ENCODE measurements around the gene EXD2. TPM values are rescaled to one million over a fixed set of nuclear protein-coding genes. Genes with fewer than 3 reads are reported as not detected.
"Not testable (repeated sequence)": the region's sequence is repeated elsewhere in the genome, so short reads cannot be mapped to it uniquely, and the experiment has no call there.

Gene EXD2
- total RNA-seq, 4 donors from 2014 or later, result 19.7 to 34.2 (median 28.0) TPM

- 96% methylated on average over 7 of the region's 7 CpGs for WGBS
- TF ChIP-seq POLR2AphosphoS5 (IDR thresholded peaks at IDR 0.05) (no peak), POLR2A (IDR thresholded peaks at IDR 0.05; ENCODE audit: low read depth) (no peak)
- Histone ChIP-seq H3K36me3 (peaks cover 0 to 31% (median 16%) of the 10 kb centered on the region in 4 donors), H3K27ac (replicated peaks in 1 of 4) (no peak overlapping the region), H3K27me3 (no peaks in the 10 kb centered on the region), H3K4me3 (no peak overlapping the region), H3K4me1 (peaks cover 0 to 4% (median 0%) of the 10 kb centered on the region in 4 donors), H3K9me3 (no peaks in the 10 kb centered on the region)
- intact Hi-C loops (cut with DNase I), result no loop called here
- no peak for DNase-seq (ENCODE audit: extremely low spot score)
These were observed 16.2 kb downstream of the EXD2 start for GRCh38 chr14:69207435-69208041.

- no peaks in the 10 kb centered on the region for H3K27me3 ChIP-seq
- WGBS, result 93% methylated on average over 5 of the region's 5 CpGs
- peaks cover 0 to 5% (median 3%) of the 10 kb centered on the region in 4 donors for H3K4me1 ChIP-seq
- no peak for DNase-seq (ENCODE audit: extremely low spot score)
- no peaks in the 10 kb centered on the region for H3K9me3 ChIP-seq
- no peak overlapping the region for H3K27ac ChIP-seq (replicated peaks in 1 of 4)
- H3K36me3 ChIP-seq, result peaks cover 0 to 34% (median 21%) of the 10 kb centered on the region in 4 donors
- TF ChIP-seq CTCF (IDR thresholded peaks at IDR 0.05), result no peak
- no peak for TF ChIP-seq POLR2AphosphoS5 (IDR thresholded peaks at IDR 0.05)
- TF ChIP-seq POLR2A (IDR thresholded peaks at IDR 0.05; ENCODE audit: low read depth), result no peak
- no peak for TF ChIP-seq EP300 (IDR thresholded peaks at IDR 0.05)
- intact Hi-C loops (cut with DNase I), result no loop called here
- H3K4me3 ChIP-seq, result no peak overlapping the region
These were observed 17.4 kb downstream of the EXD2 start for GRCh38 chr14:69208666-69209065.

GRCh38 chr14:69214393-69214792, 23.1 kb downstream of the EXD2 start:
- H3K9me3 ChIP-seq, result no peaks in the 10 kb centered on the region
- H3K4me3 ChIP-seq, result no peak overlapping the region
- TF ChIP-seq CTCF (IDR thresholded peaks at IDR 0.05), result no peak
- TF ChIP-seq POLR2AphosphoS5 (IDR thresholded peaks at IDR 0.05), result peak in 1 of 2 donors; percentile 16
- TF ChIP-seq POLR2A (IDR thresholded peaks at IDR 0.05; ENCODE audit: low read depth), result no peak
- TF ChIP-seq EP300 (IDR thresholded peaks at IDR 0.05), result no peak
- no peaks in the 10 kb centered on the region for H3K27me3 ChIP-seq
- peak overlapping the region; percentile 3 to 73 (median 42) for H3K27ac ChIP-seq (replicated peaks in 1 of 4)
- 26% methylated on average over 2 of the region's 2 CpGs for WGBS
- H3K4me1 ChIP-seq, result peaks cover 0 to 19% (median 17%) of the 10 kb centered on the region in 4 donors
- intact Hi-C loops (cut with DNase I), result no loop called here
- H3K36me3 ChIP-seq, result peaks cover 0 to 42% (median 20%) of the 10 kb centered on the region in 4 donors
- no peak for DNase-seq (ENCODE audit: extremely low spot score)

GRCh38 chr14:69217663-69218062, 26.4 kb downstream of the EXD2 start:
- intact Hi-C loops (cut with DNase I); H3K4me3 ChIP-seq; H3K9me3 ChIP-seq; H3K27ac ChIP-seq (replicated peaks in 1 of 4); H3K27me3 ChIP-seq; DNase-seq (ENCODE audit: extremely low spot score): not testable (repeated sequence)
- 93% methylated on average over 3 of the region's 3 CpGs for WGBS
- Histone ChIP-seq H3K4me1 (peaks cover 0 to 19% (median 17%) of the 10 kb centered on the region in 4 donors), H3K36me3 (peaks cover 0 to 17% (median 3%) of the 10 kb centered on the region in 4 donors)

- H3K36me3 ChIP-seq, result peaks cover 5 to 32% (median 15%) of the 10 kb centered on the region in 4 donors
- no peaks in the 10 kb centered on the region for H3K27me3 ChIP-seq
- WGBS, result 81% methylated on average over 4 of the region's 4 CpGs
- no peak overlapping the region for H3K4me3 ChIP-seq
- peaks cover 10 to 12% (median 12%) of the 10 kb centered on the region in 4 donors for H3K4me1 ChIP-seq
- no peak for DNase-seq (ENCODE audit: extremely low spot score)
- intact Hi-C loops (cut with DNase I), result no loop called here
- no peak overlapping the region for H3K27ac ChIP-seq (replicated peaks in 1 of 4)
- no peaks in the 10 kb centered on the region for H3K9me3 ChIP-seq
- TF ChIP-seq POLR2AphosphoS5 (IDR thresholded peaks at IDR 0.05) (no peak), EP300 (IDR thresholded peaks at IDR 0.05) (no peak), CTCF (IDR thresholded peaks at IDR 0.05) (no peak), POLR2A (IDR thresholded peaks at IDR 0.05; ENCODE audit: low read depth) (no peak)
These were observed 33.6 kb downstream of the EXD2 start for GRCh38 chr14:69224946-69225345.

Measured in esophagus muscularis mucosa (tissue), 4 donors.